PC-3 (cell line): ENCODE data around the gene FGD5.

Source experiments
- CTCF ChIP-seq: fragments of 300-600 bp; sonication (generic); conservative IDR thresholded peaks from 2 replicates; pipeline ENCODE4 v1.5.1; 2017; ENCODE audit warnings: antibody characterized with exemption, low read depth, mild to moderate bottlenecking, low read length
- EZH2 ChIP-seq: fragments of 300-600 bp; sonication (generic); IDR thresholded peaks from one replicate; pipeline ENCODE4 v1.6.1; 2017; ENCODE audit warnings: antibody characterized with exemption, mild to moderate bottlenecking, low read length; ENCODE audit not compliant: unreplicated experiment

GRCh38 chr3:14846226-14846880, 27.6 kb downstream of the FGD5 start:
- no peak for TF ChIP-seq CTCF
- TF ChIP-seq EZH2: no peak
